Measurements from ENCODE around the gene KCNIP1. TPM values are rescaled to one million over a fixed set of nuclear protein-coding genes. Genes with fewer than 3 reads are reported as not detected.

The KCNIP1 gene
- total RNA-seq, 1 donor from 2014 or later, result not detected

DNA sequence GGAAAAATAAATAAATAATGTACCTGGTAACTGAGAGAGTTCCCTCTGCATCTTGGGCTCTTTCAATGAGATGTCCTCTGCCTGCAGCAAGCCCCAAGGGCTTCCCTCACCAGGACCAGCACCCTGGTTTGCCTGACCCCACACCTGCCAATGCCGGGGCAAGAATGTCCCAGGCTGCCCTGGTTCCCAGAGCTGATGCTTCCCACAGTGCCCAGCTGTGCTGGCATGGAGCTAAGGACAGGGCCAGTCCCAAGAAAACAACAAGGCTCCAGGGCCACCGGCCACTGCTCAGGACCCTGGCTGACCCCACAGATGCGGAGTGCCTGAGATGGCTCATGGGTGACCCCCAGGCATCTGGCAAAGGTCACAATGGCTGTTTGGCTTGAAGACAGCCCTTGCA, 123.5 kb downstream of the KCNIP1 start:
- DNase-seq (ENCODE audit: low spot score), result peak; percentile 87

DNA sequence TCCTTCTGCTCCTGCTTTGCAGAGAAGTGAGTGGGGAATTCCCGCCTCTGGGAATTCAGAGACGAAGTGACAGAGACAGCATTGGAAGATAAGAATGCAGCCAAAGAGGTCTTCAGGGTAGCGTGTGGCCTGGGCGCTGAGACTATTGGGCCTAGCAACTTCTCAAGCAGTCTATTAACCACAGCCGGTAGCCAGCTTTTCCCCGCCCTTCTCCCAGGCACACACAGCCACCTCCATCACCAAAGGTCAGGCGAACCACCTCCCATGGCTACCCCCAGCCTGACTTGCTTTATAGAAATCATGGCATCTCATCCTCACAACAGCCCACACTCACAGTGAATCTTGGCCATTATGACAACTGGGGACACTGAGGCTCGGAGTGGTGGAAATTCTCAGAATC, 124.2 kb downstream of the KCNIP1 start:
- peak; percentile 51 for DNase-seq (ENCODE audit: low spot score)

- DNase-seq (ENCODE audit: low spot score), result peak; percentile 75
These were observed 125.1 kb downstream of the KCNIP1 start for GRCh38 chr5:170628691-170629565.

DNA sequence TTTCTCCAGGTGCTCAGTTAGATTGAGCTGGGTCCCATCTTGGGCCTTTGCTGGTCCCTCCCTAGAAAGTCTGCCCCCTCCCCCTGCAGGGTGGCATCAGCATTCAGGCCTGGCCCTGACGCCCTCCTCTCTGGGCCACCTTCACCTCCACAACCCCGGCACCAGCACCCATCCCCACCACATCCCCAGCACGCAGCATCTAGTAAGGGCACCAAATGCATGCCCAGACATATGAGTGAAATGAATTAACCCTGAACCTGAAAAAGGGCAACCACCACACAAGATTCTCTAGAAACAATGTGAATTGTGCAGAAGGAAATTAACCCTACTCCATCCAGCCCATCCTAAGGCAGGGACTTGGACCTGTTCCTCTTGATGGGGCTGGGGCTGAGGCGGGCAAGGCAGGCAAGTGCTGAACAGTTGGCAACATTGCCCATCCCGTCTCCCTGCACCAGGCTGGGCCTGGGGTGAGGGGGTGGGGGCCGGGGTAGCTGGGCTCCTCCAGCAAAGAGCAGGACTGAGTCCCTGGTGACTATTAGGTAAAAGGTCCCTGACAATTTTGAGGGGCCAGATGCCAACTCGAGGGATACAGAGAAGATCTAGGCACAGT, 125.9 kb downstream of the KCNIP1 start:
- DNase-seq (ENCODE audit: low spot score), result peak; percentile 79

- DNase-seq (ENCODE audit: low spot score), result peak; percentile 51
These were observed 126.4 kb downstream of the KCNIP1 start for GRCh38 chr5:170630226-170630625.

GRCh38 chr5:170630711-170631141, 126.9 kb downstream of the KCNIP1 start:
- no peak for DNase-seq (ENCODE audit: low spot score)

GRCh38 chr5:170631466-170632195, 127.8 kb downstream of the KCNIP1 start:
- peak; percentile 77 for DNase-seq (ENCODE audit: low spot score)

DNA sequence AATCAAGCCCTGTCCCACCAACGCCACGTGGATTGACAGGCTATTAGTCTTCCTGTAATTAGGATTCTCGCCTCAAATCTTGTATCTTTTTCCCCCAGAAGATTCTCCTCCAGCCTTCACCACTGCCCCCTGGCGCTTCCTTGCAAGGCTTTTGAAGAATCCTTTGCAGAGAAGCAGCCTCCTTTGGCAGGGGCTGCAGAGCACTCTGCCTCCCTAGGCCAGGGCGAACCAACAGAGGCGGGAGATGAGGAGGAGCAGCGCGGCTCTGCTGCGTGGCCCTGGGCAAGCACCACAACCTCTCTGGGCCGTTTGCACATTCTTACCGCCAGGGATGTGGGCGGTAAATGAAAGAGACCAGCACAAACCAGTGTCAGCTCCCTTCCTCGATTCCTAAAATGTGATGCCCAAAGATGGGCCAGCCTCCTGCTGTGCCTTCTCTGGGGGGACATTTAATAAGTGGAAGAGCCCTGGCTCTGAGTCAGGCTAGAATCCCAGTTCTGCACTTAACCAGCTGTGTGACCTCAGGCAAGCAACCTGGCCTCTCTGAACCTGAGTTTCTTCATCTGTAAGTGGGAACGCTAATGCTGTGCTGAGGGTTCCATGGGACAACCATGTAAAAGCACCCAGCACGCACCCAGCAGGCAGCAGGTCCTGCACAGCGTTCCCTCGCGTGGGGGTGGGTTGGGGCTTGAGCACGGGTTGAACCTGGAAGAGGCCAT, 128.6 kb downstream of the KCNIP1 start:
- DNase-seq (ENCODE audit: low spot score), result peak; percentile 72

GRCh38 chr5:170632985-170633234, 129.1 kb downstream of the KCNIP1 start:
- DNase-seq (ENCODE audit: low spot score), result peak; percentile 92

- peak; percentile 65 for DNase-seq (ENCODE audit: low spot score)
These were observed 129.6 kb downstream of the KCNIP1 start for GRCh38 chr5:170633235-170634081.

DNA sequence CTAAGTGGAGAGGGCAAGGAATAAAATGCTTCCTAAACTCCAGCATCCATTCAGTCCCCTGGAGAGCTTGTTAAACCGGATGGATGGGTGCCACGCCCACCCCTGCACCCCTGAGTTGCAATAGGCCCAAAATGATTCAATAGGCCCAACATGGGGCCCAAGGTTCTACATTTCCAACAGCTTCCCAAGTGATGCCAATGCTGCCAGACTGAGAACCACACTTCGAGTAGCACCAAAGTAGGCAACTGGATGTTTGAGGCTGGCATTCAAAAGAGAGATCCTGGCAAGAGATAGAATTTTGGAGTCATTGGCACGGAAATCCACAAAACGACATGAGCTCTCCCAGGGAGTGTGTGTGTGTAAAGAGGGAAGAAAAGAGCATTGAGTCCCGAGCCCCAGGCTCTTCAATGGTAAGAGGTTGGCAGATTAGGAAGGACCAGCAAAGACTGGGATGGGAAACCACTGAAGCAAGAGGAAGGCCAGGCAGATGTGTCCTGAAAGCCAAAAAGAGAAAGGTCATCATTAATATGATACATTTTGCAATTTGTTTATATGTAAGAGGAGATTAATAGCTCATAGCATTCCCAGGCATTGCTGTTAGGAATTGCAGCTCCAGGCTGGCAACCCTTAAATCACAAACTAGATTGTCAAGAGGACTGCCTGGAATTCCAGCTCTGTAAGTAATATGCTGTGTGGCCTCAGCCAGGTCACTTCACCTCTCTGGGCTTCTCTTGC, 130.6 kb downstream of the KCNIP1 start:
- no peak for DNase-seq (ENCODE audit: low spot score)

GRCh38 chr5:170635706-170636105, 131.9 kb downstream of the KCNIP1 start:
- DNase-seq (ENCODE audit: low spot score), result peak; percentile 69

DNA sequence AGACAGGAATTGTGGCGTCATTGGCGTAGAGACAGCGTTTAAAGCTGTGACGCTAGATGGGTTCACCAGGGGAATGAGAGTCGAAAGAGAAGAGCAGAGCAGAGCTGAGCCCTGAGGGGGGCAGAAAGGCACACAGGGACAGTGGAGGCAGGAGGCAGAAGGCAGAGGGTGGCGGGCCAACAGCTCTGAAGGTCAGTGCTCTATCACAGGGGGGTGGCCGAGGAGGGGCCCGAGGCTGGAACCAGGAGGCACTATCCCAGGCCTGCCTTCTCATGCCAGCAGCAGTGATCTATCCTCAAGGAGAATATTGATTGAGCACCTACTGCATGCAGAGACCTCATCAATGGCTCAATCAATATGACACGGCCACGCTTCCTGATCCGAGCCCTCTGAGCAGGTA, 132.4 kb downstream of the KCNIP1 start:
- DNase-seq (ENCODE audit: low spot score), result peak; percentile 81

DNA sequence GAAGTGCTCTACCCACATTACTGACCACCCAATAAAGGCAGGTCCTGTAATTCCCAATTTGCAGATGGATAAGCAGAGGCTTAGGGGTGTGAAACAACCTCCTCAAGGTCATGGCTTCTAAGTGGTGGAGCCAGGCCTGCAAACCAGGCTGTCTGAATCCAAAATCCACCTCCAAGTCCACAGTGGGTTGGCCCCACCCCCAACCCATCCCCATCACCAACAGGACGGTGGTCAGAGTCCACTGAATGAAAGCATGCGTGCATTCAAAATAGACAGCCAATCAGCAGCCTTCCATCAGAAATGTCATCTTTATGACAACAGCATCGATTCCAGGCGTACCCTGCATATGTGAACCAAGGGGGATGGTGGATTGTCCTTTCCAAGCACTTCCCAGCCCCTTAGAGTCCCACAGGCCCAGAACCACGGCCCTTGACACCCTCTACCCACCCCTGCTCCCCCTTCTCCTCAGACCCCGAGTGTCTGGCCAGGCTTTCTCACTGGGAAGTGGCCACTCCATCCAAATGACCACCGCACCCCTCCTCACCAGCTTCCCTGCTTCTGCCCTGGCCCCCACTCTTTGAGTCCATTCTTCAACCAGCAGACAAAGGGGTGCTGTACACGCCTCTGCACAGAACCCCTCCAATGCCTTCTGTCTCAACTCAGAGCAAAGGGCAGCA, 133.1 kb downstream of the KCNIP1 start:
- peak; percentile 64 for DNase-seq (ENCODE audit: low spot score)

DNA sequence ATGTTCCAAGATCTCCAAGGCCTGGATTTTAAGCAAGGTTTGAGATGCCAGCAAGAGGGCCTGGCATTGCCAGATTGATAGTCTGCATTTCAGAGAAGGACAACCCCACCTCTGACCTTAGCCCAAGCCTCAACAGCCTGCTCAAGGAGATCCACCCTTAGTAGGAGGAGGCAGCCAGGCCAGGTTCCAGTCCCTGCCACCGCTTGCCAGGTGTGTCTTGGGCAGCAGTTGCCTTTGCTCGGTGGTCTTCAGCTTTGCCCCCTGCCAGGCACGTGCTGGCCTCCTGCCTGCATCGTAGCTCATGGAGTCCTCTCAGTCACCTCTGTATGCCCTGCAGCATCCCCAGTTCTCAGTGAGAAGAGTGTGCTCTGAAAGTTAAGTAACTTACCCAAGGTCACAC, 134.2 kb downstream of the KCNIP1 start:
- peak; percentile 59 for DNase-seq (ENCODE audit: low spot score)

DNA sequence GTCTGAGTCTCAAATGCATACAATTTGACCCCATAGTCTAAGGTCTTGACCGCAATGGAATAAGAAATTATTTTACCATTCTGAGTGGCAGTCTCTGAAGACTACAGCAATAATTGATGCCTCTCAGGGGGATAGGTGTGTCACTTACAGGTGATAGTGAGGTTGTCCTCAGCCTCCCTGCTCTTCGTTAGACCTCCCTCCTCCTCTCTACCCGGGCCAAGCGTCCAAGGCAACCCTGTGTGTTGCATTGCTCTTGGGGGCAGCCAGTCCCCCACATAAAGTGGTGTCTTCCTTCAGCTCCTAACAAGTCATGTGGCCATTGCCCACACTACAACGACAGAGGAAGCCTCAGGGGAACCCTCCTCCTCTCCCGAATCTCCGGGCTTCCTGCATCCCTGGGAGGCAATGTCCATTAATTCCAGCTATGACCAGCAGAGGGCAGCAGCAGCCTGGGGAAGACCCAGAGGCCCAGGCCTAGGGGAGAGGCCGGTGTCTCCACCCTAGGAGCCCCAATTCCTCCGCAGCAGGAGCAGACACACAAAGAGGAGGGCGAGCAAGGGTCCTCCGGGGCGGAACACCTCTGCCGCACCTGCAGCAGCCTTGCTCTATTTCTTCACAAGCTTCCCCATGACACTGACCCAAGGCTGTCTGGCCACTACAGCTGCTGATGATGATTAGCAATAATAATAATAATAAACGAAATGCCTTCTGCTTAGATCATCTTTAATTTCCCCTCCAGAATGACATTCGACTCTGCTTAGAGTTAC, 134.8 kb downstream of the KCNIP1 start:
- peak; percentile 88 for DNase-seq (ENCODE audit: low spot score)

- DNase-seq (ENCODE audit: low spot score), result peak; percentile 79
These were observed 135.6 kb downstream of the KCNIP1 start for GRCh38 chr5:170639221-170639925.

Measured in mesenteric fat pad (tissue), 1 donor.